Stimulated activated naive B cell treated with anti-CD40 and anti-IgM and Interleukin-4, amounts not matched to agents 10 μg/mL and 1 μg/mL and 100 μg/mL, for 72 hours (primary cell): ENCODE measurements around the gene FAM3B.

Experiments used
- ATAC-seq, 2 donors: fragments of 150-1000 bp; cut with Tn5 transposase; replicated peaks; 2 replicates each; pipeline ENCODE4 v1.10.0; 2021; ENCODE audit warnings: moderate library complexity in 1 of 2
- DNase-seq: peaks from one replicate; pipeline ENCODE4 v3.0.0; 2021
- H3K27ac Mint-ChIP-seq: one replicate; pipeline ENCODE4 v1.8.0; 2022; ENCODE audit warnings: mild to moderate bottlenecking, mixed read lengths
- H3K27me3 Mint-ChIP-seq, 2 donors: one replicate each; pipeline ENCODE4 v1.8.0; 2022; ENCODE audit warnings: mixed read lengths in 2 of 2
- H3K36me3 Mint-ChIP-seq, 2 donors: one replicate each; pipeline ENCODE4 v1.8.0; 2022; ENCODE audit warnings: mixed read lengths in 2 of 2, mild to moderate bottlenecking in 1 of 2
- H3K4me1 Mint-ChIP-seq, 2 donors: one replicate each; pipeline ENCODE4 v1.8.0; 2022; ENCODE audit warnings: mixed read lengths in 2 of 2, mild to moderate bottlenecking in 1 of 2
- H3K4me3 Mint-ChIP-seq, 2 donors: one replicate each; pipeline ENCODE4 v1.8.0; 2022; ENCODE audit warnings: mild to moderate bottlenecking in 2 of 2, mixed read lengths in 2 of 2, moderate library complexity in 1 of 2
- H3K9me3 Mint-ChIP-seq, 2 donors: one replicate each; pipeline ENCODE4 v1.8.0; 2022; ENCODE audit warnings: mixed read lengths in 2 of 2, mild to moderate bottlenecking in 1 of 2

Gene FAM3B

GRCh38 chr21:41316200-41317062 is at the start of gene FAM3B:
FAM3B (plus strand) TSS chr21:41316801; CDS start chr21:41316880, 79 bp downstream.
- H3K4me3 Mint-ChIP-seq = peak within 1 kb of the TSS; percentile 60 to 61
- no peaks in the 10 kb centered on the region for H3K9me3 Mint-ChIP-seq
- H3K36me3 Mint-ChIP-seq = no peaks in the 10 kb centered on the region
- peak in 1 of 2 donors; percentile 14 for ATAC-seq
- no peak for DNase-seq
- peaks cover 3 to 6% of the 10 kb centered on the region in 2 donors for H3K4me1 Mint-ChIP-seq
- no peak within 1 kb of the TSS for H3K27ac Mint-ChIP-seq
- peaks cover 44 to 65% of the 10 kb centered on the region in 2 donors for H3K27me3 Mint-ChIP-seq

- DNase-seq = no peak
- ATAC-seq = no peak
- H3K27ac Mint-ChIP-seq = no peak overlapping the region
- H3K9me3 Mint-ChIP-seq = peaks cover 14 to 22% of the 10 kb centered on the region in 2 donors
- H3K27me3 Mint-ChIP-seq = no peaks in the 10 kb centered on the region
- peaks cover 0 to 1% of the 10 kb centered on the region in 2 donors for H3K4me1 Mint-ChIP-seq
- H3K36me3 Mint-ChIP-seq = peaks cover 24 to 28% of the 10 kb centered on the region in 2 donors
- no peak overlapping the region for H3K4me3 Mint-ChIP-seq
Measured at GRCh38 chr21:41267346-41267745, 49.3 kb upstream of the FAM3B start.

GRCh38 chr21:41269535-41269934 is 47.1 kb upstream of the FAM3B start:
- Mint-ChIP-seq H3K27me3 (no peaks in the 10 kb centered on the region), H3K36me3 (peaks cover 18 to 28% of the 10 kb centered on the region in 2 donors), H3K4me1 (peaks cover 0 to 1% of the 10 kb centered on the region in 2 donors), H3K27ac (no peak overlapping the region), H3K4me3 (no peak overlapping the region), H3K9me3 (peaks cover 10 to 18% of the 10 kb centered on the region in 2 donors)
- DNase-seq = no peak
- ATAC-seq = no peak

- Mint-ChIP-seq H3K4me3 (no peak overlapping the region), H3K4me1 (no peaks in the 10 kb centered on the region), H3K27ac (no peak overlapping the region), H3K9me3 (peaks cover 4 to 8% of the 10 kb centered on the region in 2 donors), H3K36me3 (peaks cover 7 to 22% of the 10 kb centered on the region in 2 donors), H3K27me3 (peaks cover 4 to 14% of the 10 kb centered on the region in 2 donors)
- ATAC-seq = no peak
- no peak for DNase-seq
Measured at GRCh38 chr21:41277196-41277595, 39.4 kb upstream of the FAM3B start.

- Mint-ChIP-seq H3K27ac (no peak overlapping the region), H3K36me3 (peaks cover 2 to 16% of the 10 kb centered on the region in 2 donors), H3K4me3 (no peak overlapping the region), H3K27me3 (peaks cover 6 to 17% of the 10 kb centered on the region in 2 donors), H3K9me3 (peaks cover 0 to 2% of the 10 kb centered on the region in 2 donors), H3K4me1 (no peaks in the 10 kb centered on the region)
- DNase-seq (no peak), ATAC-seq (no peak)
Measured at GRCh38 chr21:41277846-41278245, 38.8 kb upstream of the FAM3B start.

GRCh38 chr21:41280115-41280919 is 36.3 kb upstream of the FAM3B start:
- ATAC-seq (no peak), DNase-seq (no peak)
- H3K27me3 Mint-ChIP-seq = peaks cover 13 to 27% of the 10 kb centered on the region in 2 donors
- no peaks in the 10 kb centered on the region for H3K9me3 Mint-ChIP-seq
- H3K4me3 Mint-ChIP-seq = no peak overlapping the region
- no peaks in the 10 kb centered on the region for H3K4me1 Mint-ChIP-seq
- H3K36me3 Mint-ChIP-seq = peaks cover 0 to 6% of the 10 kb centered on the region in 2 donors
- H3K27ac Mint-ChIP-seq = no peak overlapping the region

- ATAC-seq (no peak), DNase-seq (no peak)
- Mint-ChIP-seq H3K4me3 (no peak overlapping the region), H3K36me3 (no peaks in the 10 kb centered on the region), H3K4me1 (no peaks in the 10 kb centered on the region), H3K9me3 (no peaks in the 10 kb centered on the region), H3K27me3 (peaks cover 13 to 27% of the 10 kb centered on the region in 2 donors), H3K27ac (no peak overlapping the region)
Measured at GRCh38 chr21:41282412-41282811, 34.2 kb upstream of the FAM3B start.

- no peaks in the 10 kb centered on the region for H3K4me1 Mint-ChIP-seq
- H3K27me3 Mint-ChIP-seq = peaks cover 13 to 27% of the 10 kb centered on the region in 2 donors
- no peak overlapping the region for H3K4me3 Mint-ChIP-seq
- peak; percentile 28 for DNase-seq
- no peak overlapping the region for H3K27ac Mint-ChIP-seq
- peak; percentile 94 to 99 for ATAC-seq
- no peaks in the 10 kb centered on the region for H3K9me3 Mint-ChIP-seq
- no peaks in the 10 kb centered on the region for H3K36me3 Mint-ChIP-seq
Measured at GRCh38 chr21:41283211-41283818, 33.3 kb upstream of the FAM3B start.

GRCh38 chr21:41289431-41289830 is 27.2 kb upstream of the FAM3B start:
- Mint-ChIP-seq H3K27ac (no peak overlapping the region), H3K9me3 (no peaks in the 10 kb centered on the region), H3K27me3 (peaks cover 36 to 41% of the 10 kb centered on the region in 2 donors), H3K36me3 (no peaks in the 10 kb centered on the region), H3K4me1 (peaks cover 0 to 4% of the 10 kb centered on the region in 2 donors), H3K4me3 (no peak overlapping the region)
- ATAC-seq = no peak
- no peak for DNase-seq

- Mint-ChIP-seq H3K27me3 (peaks cover 43 to 47% of the 10 kb centered on the region in 2 donors), H3K9me3 (no peaks in the 10 kb centered on the region), H3K4me3 (no peak overlapping the region), H3K27ac (no peak overlapping the region), H3K36me3 (no peaks in the 10 kb centered on the region), H3K4me1 (peaks cover 0 to 4% of the 10 kb centered on the region in 2 donors)
- ATAC-seq (no peak), DNase-seq (no peak)
Measured at GRCh38 chr21:41290106-41290799, 26.3 kb upstream of the FAM3B start.

GRCh38 chr21:41294548-41295231 is 21.9 kb upstream of the FAM3B start:
- DNase-seq = no peak
- H3K27me3 Mint-ChIP-seq = peaks cover 61 to 66% of the 10 kb centered on the region in 2 donors

GRCh38 chr21:41295721-41296254 is 20.8 kb upstream of the FAM3B start:
- H3K36me3 Mint-ChIP-seq = peaks cover 0 to 3% of the 10 kb centered on the region in 2 donors
- no peak overlapping the region for H3K27ac Mint-ChIP-seq
- peaks cover 0 to 4% of the 10 kb centered on the region in 2 donors for H3K4me1 Mint-ChIP-seq
- H3K27me3 Mint-ChIP-seq = peaks cover 50 to 58% of the 10 kb centered on the region in 2 donors
- H3K9me3 Mint-ChIP-seq = peaks cover 3 to 4% of the 10 kb centered on the region in 2 donors
- DNase-seq (no peak), ATAC-seq (no peak)
- H3K4me3 Mint-ChIP-seq = no peak overlapping the region

More at GRCh38 chr21:41294548-41295231, 21.9 kb upstream of the FAM3B start:
- no peak overlapping the region for H3K4me3 Mint-ChIP-seq
- peaks cover 0 to 4% of the 10 kb centered on the region in 2 donors for H3K4me1 Mint-ChIP-seq
- no peak for ATAC-seq
- H3K9me3 Mint-ChIP-seq = peaks cover 3 to 4% of the 10 kb centered on the region in 2 donors
- H3K36me3 Mint-ChIP-seq = peaks cover 0 to 3% of the 10 kb centered on the region in 2 donors
- no peak overlapping the region for H3K27ac Mint-ChIP-seq

GRCh38 chr21:41302976-41303375 is 13.6 kb upstream of the FAM3B start:
- H3K27ac Mint-ChIP-seq = no peak overlapping the region
- H3K27me3 Mint-ChIP-seq = peaks cover 19 to 21% of the 10 kb centered on the region in 2 donors
- H3K4me1 Mint-ChIP-seq = no peaks in the 10 kb centered on the region
- peaks cover 0 to 4% of the 10 kb centered on the region in 2 donors for H3K36me3 Mint-ChIP-seq
- ATAC-seq (no peak), DNase-seq (no peak)
- peaks cover 5% of the 10 kb centered on the region in 2 donors for H3K9me3 Mint-ChIP-seq
- H3K4me3 Mint-ChIP-seq = no peak overlapping the region
